HL-60/S4 (cell line): Measurements from ENCODE around the gene PRX.

ENCODE experiments used
- in situ Hi-C: fragments of 300-500 bp; cut with MboI; formaldehyde crosslinking; loops from 2 replicates; pipeline ENCODE4 v1.14.3; 2022; ENCODE audit warnings: low sequenced_read_pairs

Gene PRX

GRCh38 chr19:40366697-40367561 lies 46.2 kb downstream of the PRX start:
- in situ Hi-C loops = no loop called here

- in situ Hi-C loops = no loop called here
Measured at GRCh38 chr19:40365613-40366401, 47.4 kb downstream of the PRX start.

DNA sequence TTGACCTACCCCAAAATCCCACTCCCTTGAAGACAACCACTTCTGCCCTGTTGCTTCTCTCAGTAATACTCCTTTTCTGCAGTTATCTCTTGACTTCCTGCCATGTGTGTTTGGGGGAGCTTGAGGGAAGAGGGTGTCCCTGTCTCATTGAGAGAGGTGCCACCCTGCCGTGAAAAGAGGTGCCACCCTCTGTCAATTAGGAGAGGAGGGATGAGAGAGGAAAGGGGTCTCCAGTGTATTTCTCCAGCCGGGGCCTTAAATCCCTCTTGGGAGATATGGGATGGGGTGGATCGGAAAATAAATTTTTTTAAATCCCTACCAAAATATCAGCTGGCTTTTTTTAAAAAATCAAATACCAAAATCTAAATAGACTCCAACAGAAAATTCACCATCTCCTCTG lies 48.2 kb downstream of the PRX start:
- in situ Hi-C loops = no loop called here

DNA sequence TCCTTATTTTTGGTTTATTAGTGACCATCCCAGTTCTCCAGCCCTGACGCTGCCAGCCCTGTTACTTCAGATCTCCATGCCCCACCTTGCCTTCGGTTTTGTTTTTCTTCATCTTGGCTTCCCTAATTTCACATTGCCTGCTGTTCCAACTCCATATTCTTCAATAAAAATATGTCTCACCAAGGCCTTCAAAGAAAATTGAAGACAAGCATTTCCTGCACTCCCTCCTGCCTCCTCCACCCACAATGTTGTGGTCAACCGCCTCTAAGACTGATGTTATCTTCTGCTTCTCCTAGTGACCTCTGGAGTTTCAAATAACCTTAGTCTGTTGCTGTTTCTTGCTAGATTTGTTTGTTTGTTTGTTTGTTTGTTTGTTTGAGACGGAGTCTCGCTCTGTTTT lies 50.1 kb downstream of the PRX start:
- in situ Hi-C loops = no loop called here

DNA sequence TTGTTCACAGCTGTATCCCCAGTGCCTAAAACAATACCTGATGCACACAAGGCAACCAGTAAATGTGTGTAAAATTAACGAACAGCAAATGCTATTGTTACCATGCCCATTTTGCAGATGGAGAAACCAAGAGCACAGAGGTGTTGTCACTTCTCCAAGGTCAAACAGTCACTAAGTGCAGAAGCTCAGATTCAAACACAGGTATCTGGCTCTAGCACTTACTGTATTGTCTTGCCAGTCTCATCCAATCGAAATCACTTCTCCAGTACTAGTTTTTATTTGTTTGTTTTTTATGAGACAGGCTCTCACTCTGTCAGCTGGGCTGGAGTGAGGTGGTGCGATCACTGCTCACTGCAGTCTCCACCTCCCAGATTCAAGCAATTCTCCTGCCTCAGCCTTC lies 51.0 kb downstream of the PRX start:
- in situ Hi-C loops = no loop called here

- in situ Hi-C loops = no loop called here
Measured at GRCh38 chr19:40360708-40361241, 52.4 kb downstream of the PRX start.

DNA sequence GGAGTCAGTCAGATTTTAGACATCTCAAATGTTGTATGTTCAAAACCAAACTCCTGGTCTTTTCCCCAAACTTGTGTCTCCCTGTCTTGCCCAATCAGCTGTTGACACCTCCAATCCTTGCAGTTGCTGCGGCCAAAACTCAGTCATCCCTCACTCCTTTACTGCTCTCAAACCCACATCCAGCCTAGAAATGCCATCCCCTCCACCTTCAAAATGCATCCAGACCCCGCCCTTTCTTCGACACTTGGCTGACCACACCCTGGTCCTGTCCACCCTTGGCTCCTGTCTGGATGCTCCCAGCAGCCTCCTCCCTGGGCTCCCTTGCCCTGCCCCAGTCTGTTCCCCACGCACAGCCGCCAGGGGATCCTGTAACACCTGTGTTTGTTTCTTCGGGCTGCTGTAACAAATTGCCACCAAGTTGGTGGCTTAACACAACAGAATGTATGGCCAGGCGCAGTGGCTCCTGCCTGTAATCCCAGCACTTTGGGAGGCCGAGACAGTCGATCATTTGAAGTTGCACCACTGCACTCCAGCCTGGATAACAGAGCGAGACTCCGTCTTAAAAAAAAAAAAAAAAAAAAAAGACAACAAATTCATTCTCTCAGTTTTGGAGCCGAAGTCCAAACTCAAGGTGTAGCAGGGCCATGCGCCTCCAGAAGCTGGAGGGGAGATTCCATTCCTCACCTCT lies 53.0 kb downstream of the PRX start:
- in situ Hi-C loops = no loop called here

DNA sequence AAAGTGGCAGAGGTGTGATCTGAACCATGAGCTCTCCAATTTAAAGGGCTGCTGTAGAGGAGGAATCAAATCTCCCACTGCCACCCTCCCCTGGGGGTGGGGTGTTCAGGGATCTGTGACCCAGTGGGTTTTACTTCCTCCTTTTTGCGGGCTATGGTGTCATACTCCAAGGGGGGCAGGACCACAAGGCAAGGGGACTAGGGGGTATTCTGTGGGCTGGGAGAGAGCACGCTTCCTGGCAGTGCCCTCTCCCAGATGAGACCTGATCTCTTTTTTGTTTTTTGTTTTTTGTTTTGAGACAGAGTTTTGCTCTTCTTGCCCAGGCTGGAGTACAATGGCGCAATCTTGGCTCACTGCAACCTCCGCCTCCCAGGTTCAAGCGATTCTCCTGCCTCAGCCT lies 54.4 kb downstream of the PRX start:
- in situ Hi-C loops = no loop called here

GRCh38 chr19:40357640-40358039 lies 55.5 kb downstream of the PRX start:
- in situ Hi-C loops = no loop called here

DNA sequence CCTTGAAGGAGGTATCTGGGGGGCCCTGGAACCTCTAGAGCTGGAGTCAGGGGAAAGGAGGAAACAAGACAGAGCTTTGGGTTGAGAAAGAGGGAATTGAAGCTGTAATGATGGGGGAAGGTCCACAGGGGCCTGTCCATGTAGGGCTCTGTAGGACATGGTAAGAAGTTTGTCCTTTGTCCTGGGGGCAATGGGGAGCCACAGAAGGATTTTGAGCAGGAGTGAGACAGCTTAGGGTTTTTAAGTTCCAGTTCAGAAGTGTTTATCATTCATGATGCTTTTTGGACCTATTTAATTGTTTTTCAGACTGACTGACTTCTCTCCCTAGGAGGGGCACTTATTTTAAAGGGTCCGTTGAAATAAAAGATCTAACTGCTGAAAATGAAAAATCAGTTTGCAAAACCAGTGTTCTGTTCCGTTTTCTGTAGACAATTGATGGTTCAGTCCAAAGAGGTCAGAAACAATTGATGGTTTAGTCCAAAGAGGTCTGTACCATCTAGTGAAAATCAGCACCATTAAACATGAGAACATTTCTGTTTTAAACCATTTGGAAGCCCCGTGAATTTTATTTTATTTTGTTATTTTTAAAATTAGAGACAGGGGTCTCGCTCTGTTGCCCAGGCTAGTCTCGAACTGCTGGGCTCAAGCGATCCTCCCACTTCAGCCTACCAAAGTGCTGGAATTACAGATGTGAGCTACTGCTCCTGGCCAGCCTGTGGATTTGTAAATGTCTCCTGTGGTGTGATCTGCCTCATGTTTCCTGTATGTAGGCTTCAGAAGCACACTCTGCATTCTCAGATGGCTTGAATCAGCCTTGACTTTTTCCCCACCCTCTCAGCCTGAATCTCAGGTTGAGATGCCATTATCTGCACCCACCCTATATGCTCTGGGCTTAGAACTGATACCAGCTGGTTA lies 56.2 kb downstream of the PRX start:
- in situ Hi-C loops = no loop called here

DNA sequence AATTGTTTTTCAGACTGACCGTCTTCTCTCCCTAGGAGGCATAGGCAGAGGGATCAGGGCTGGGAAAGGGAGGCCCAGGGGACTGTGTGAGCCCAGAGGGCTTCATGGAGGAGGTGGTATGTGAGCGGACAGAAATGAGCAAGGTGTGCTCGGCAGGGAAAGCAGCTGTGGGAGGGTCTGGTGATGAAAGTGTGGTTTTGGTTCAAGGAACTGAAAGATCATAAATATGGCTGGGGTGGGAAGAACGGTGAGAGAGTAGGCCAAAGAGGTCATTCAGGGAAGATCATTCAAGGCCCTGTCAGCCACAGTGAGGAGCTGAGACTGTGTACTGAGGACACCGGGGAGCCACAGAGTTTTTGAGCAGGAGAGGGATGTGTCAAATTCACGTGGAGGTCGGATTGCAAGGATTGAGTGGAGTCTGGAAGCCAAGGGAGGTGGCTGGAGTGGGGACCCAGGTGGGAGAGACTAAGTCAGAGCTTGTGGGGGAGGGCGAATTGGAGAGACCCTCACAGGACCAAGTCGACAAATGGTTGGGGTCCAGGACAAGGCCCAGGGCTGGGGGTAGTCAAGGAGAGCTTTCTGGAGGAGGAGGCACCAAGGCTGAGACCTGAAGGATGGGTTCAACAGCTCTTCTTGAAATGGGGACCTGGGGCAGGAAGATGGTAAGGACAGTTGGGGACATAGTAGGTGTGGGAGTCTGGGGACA lies 57.0 kb downstream of the PRX start:
- in situ Hi-C loops = no loop called here

DNA sequence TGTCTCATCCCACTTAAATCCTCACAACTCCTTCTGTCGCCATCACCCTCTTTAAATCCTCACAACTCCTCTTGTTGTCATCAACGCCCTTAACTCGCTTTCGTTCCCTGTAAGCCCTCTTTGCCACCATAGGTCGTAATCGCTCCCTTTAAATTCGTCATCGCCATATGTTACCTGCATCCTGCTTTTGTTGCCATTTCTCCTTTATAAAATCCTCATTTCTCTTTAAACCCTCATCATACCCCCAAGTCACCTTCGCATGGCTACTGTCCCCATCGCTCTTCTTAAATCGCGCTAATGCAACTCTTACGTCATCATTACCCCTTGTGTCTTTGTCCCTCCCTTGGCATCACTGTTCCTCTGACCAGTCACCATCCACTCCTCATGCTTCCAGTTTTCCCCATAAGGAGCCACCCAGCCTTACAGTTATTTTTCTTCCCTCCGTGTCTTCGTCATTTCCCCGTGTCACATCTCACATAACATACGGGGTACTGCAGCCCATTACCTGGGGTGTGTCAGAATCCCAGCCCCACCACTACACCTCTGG lies 64.1 kb downstream of the PRX start:
- in situ Hi-C loops = no loop called here

DNA sequence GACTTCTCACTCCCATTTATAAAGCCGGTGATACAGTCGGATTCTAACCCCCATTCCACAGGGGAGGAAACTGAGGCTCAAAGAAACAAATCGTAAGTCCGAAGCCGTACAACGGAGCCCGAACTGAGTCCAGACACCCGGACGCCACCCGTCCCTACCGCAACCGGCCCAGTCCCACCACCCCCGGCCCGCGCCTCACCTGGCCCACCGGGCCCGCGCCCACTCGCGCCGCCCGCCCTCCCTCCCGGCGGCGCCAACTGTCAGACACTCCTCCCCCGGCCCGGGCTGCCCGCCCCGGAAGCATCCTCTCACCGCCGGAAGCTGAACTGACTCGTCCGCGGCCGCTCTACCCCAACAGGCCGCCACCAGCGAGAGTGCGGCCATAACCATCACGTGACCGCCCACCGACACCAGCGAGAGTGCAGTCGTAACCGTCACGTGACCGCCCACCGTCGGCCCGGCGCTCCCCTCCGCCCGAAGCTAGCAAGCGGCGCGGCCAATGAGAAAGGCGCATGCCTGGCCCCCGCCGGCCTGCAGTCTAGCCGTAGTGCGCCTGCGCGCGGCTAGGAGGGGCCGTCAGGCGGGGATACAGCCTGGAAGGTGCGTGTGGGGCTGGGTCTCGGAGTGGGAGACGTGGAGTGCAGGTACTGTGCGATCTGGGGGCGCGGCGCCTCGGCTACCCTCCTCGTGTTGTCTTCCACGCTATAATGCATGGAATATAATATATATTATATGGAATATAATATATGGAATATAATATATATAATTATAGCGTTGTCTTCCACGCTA lies 64.9 kb downstream of the PRX start, which contains the start of the genes C19orf47 and PLD3:
Gene C19orf47 (minus strand): TSS at position 273 of the 789 bp plus-strand sequence. CDS start 6,540 bp downstream, outside the sequence.
Gene PLD3 (plus strand): TSS at position 571 of the 789 bp plus-strand sequence. CDS start 17,789 bp downstream, outside the sequence.
- in situ Hi-C loops = no loop called here

DNA sequence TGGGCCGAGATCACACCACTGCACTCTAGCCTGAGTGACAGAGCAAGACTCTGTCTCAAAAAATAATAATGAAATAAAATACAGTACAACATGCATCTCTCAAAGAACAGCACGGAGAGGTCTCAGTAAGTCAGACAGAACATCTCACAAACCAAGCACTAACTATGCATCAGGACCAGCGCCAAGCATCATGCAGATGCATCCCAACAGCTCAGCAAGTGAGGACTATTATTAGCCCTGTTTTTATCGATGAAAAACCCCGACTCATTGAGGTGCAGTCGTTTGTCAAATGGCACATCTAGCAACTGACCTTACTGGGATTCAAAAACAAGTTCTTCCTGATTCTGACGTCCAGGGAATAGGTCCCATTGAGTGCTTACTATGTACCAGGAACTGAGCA lies 68.8 kb downstream of the PRX start:
- in situ Hi-C loops = no loop called here
